OCI-LY7 (cell line): ENCODE measurements around the gene B4GAT1. TPM values are rescaled to one million over a fixed set of nuclear protein-coding genes. Genes with fewer than 3 reads are reported as not detected.

ENCODE experiments used
- BruUV-seq: library from RNA; stranded (reverse); fragments of 400-500 nt; replicated peaks from 2 replicates; lab custom pipeline; 2021; lab: Mats Ljungman, UMichigan
- CTCF ChIA-PET: fragments of 300-600 bp; sonication (Branson Sonifier 250); formaldehyde crosslinking; loops from one replicate; lab custom pipeline; 2022; ENCODE audit warnings: antibody characterized with exemption; ENCODE audit not compliant: unreplicated experiment; lab: Charles Lee
- POLR2A ChIA-PET: fragments of 300-600 bp; sonication (Branson Sonifier 250); formaldehyde crosslinking; loops from one replicate; lab custom pipeline; 2022; ENCODE audit warnings: antibody characterized with exemption; lab: Charles Lee
- DNase-seq: peaks from one replicate; pipeline ENCODE4 v3.0.0-alpha.2; 2015; ENCODE audit warnings: low spot score
- H2AFZ ChIP-seq: fragments of 200-600 bp; sonication (generic), shearing (Covaris generic); 2 replicates; pipeline ENCODE4 v1.6.1; 2014; ENCODE audit warnings: mild to moderate bottlenecking, antibody characterized with exemption, low read length, moderate library complexity
- H3K27ac ChIP-seq: fragments of 200-600 bp; sonication (generic); 2 replicates; pipeline ENCODE4 v1.5.1; 2014; ENCODE audit warnings: mixed run types, low read depth, mild to moderate bottlenecking, moderate library complexity, low read length, inconsistent platforms; ENCODE audit not compliant: poor library complexity, severe bottlenecking
- H3K36me3 ChIP-seq: fragments of 200-600 bp; sonication (generic); 2 replicates; pipeline ENCODE4 v1.6.1; 2014; ENCODE audit warnings: mild to moderate bottlenecking, antibody characterized with exemption, low read length, moderate library complexity, mixed read lengths; ENCODE audit not compliant: insufficient read depth
- H3K4me1 ChIP-seq: fragments of 200-600 bp; sonication (generic); 2 replicates; pipeline ENCODE4 v1.5.1; 2014; ENCODE audit warnings: mild to moderate bottlenecking, low read length; ENCODE audit not compliant: insufficient read depth, poor library complexity, severe bottlenecking
- H3K4me2 ChIP-seq: fragments of 200-600 bp; sonication (generic); 2 replicates; pipeline ENCODE4 v1.6.1; 2014; ENCODE audit warnings: mild to moderate bottlenecking, low read length
- H3K4me3 ChIP-seq: fragments of 200-600 bp; sonication (generic); 2 replicates; pipeline ENCODE4 v1.5.1; 2014; ENCODE audit warnings: mild to moderate bottlenecking, low read depth, low read length; ENCODE audit not compliant: poor library complexity, severe bottlenecking
- H3K79me2 ChIP-seq: fragments of 200-600 bp; sonication (generic); 2 replicates; pipeline ENCODE4 v1.6.1; 2016; ENCODE audit warnings: low read depth, mild to moderate bottlenecking, low read length, moderate library complexity, mixed read lengths; ENCODE audit not compliant: insufficient read depth
- H3K9me2 ChIP-seq: fragments of 200-600 bp; sonication (generic); 2 replicates; pipeline ENCODE4 v1.6.1; 2016; ENCODE audit warnings: mild to moderate bottlenecking, low read length, mixed read lengths; ENCODE audit not compliant: insufficient read depth
- H3K9me3 ChIP-seq: fragments of 200-600 bp; sonication (generic); 2 replicates; pipeline ENCODE4 v1.6.1; 2014; ENCODE audit warnings: mild to moderate bottlenecking, mixed run types, low read length, mixed read lengths
- H4K20me1 ChIP-seq: fragments of 200-600 bp; sonication (generic); 2 replicates; pipeline ENCODE4 v1.6.1; 2014; ENCODE audit warnings: mild to moderate bottlenecking, antibody characterized with exemption, low read length, moderate library complexity, mixed read lengths; ENCODE audit not compliant: insufficient read depth
- EZH2phosphoT487 ChIP-seq: fragments of 200-600 bp; sonication (generic); IDR thresholded peaks from 2 replicates; pipeline ENCODE4 v1.6.1; 2018; ENCODE audit warnings: low read depth, borderline replicate concordance, mild to moderate bottlenecking, mixed run types, antibody characterized with exemption, low read length, moderate library complexity, mixed read lengths
- intact Hi-C: fragments of 100-400 bp; cut with micrococcal nuclease; formaldehyde crosslinking; loops from one replicate; pipeline ENCODE4 v1.10.0; 2022; ENCODE audit not compliant: unreplicated experiment
- total RNA-seq, 2 experiments: library from RNA; depleted of rRNA in 1 of 2; stranded (reverse); fragments of >200 nt in 1 of 2; shearing (Covaris generic) in 1 of 2; gene quantifications; 2 replicates each; pipeline ENCODE4 v1.2.3, GENCODE V29; 2014 to 2022
- TF ChIP-seq, protein P1 (sequence below): fragments of 200-600 bp; sonication (generic); conservative IDR thresholded peaks from 2 replicates; pipeline ENCODE4 v1.5.1; 2014; ENCODE audit warnings: mild to moderate bottlenecking, antibody characterized with exemption, low read length, moderate library complexity, mixed read lengths

The B4GAT1 gene
- total RNA-seq, 2 experiments from 2014 or later = 9.8 to 11.7 TPM

DNA sequence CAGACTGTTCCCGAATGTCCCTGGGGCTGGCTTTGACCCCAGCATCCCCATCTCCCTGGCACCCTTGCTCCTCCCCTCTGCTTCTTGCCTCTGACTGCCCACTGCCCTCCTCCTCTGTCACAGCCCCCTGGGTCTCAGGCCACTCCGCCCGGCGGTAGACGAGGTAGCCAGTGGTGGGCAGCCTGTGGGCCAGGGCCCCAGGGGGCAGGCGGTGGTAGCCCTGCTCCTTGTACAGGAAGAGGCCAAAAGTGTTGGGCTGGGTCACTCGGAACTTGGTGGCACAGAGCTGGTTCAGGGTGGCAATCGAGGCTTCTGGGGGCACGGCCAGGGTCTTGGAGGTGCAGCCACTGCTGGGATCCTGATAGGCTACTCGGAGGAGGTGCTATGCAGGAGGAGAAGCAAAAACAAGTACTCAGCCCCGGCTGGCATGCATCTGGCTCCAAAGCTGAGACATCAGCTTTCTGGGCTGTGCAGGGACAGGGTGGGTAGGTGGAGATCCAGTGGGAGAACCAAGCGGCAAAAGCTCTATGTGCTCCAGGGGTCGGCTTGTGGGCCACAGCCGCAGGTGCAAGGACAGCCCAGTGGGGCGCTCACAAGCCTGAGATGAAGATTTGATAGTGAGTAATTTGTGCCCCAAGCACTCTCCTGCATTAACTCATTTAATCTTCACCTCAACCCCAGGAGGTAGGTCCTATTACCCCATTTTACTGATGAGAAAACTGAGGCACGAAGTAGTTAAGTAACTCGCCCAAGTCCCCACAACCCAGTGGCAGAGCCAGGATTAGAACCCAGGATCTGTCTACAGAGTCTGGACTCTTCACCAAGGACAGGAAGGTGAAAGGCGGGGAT lies 14.8 kb downstream of the B4GAT1 start:
- TF ChIP-seq, protein P1, sequence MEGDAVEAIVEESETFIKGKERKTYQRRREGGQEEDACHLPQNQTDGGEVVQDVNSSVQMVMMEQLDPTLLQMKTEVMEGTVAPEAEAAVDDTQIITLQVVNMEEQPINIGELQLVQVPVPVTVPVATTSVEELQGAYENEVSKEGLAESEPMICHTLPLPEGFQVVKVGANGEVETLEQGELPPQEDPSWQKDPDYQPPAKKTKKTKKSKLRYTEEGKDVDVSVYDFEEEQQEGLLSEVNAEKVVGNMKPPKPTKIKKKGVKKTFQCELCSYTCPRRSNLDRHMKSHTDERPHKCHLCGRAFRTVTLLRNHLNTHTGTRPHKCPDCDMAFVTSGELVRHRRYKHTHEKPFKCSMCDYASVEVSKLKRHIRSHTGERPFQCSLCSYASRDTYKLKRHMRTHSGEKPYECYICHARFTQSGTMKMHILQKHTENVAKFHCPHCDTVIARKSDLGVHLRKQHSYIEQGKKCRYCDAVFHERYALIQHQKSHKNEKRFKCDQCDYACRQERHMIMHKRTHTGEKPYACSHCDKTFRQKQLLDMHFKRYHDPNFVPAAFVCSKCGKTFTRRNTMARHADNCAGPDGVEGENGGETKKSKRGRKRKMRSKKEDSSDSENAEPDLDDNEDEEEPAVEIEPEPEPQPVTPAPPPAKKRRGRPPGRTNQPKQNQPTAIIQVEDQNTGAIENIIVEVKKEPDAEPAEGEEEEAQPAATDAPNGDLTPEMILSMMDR = no peak
- no peak for TF ChIP-seq EZH2phosphoT487
- Histone ChIP-seq H3K4me1 (peaks cover 30% of the 10 kb centered on the region), H3K9me2 (no peaks in the 10 kb centered on the region), H2AFZ (no peak overlapping the region), H3K4me3 (no peak overlapping the region), H3K36me3 (peaks cover 11% of the 10 kb centered on the region), H3K4me2 (no peak overlapping the region), H3K79me2 (no peaks in the 10 kb centered on the region), H4K20me1 (no peaks in the 10 kb centered on the region), H3K9me3 (no peaks in the 10 kb centered on the region), H3K27ac (no peak overlapping the region)
- ChIA-PET POLR2A (interaction anchor here (1.2 kb wide), 1 partner anchor 20 kb away, joined by 4 read pairs; no protein-coding TSS in a partner anchor), CTCF (no interaction called here)
- no peak for DNase-seq
- intact Hi-C loops = no loop called here
- no TSS peak for BruUV-seq

DNA sequence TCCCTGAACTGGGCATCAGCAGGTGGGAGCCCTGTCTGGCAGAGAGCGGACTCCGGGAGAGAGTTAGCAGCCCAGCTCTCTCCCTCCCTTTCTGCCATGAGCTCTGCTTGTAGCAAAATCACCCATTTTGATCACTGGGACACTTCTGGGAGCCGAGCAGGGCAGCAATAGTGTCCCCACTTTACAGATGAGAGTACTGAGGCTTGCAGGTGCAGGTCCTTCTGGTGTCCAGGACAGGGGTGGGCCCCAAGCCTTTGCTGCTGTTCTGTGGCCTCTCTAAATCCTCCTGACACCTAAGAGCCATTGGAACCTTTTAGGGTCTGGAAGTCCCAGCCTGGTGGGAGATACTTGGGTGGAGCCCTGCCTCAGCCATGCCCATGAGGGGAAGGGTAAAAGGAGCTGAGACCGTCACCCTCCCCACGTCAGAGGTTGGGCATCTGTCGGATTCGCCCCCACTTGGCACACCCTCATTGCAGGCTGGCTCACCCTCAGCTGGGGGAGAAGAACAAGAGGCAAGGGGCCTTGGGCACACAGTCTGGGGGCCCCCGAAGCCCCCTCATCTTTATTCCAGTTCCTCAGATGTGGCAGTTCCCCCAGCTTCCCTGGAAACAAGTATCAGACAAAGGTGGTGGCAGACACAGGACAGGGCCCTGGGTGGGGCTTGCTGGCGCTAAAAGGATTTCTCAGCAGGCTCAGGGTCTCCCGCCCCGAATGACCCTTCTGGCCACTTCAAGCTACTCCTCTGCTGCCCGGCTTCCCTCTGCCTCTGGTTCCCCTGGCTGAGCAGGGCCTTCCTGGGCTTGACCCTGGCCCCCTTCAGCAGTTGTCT lies 15.7 kb downstream of the B4GAT1 start:
- BruUV-seq = no TSS peak
- ChIA-PET CTCF (no interaction called here), POLR2A (interaction anchor here (1.2 kb wide), 1 partner anchor 20 kb away, joined by 4 read pairs; no protein-coding TSS in a partner anchor)
- Histone ChIP-seq H3K79me2 (no peaks in the 10 kb centered on the region), H3K9me2 (no peaks in the 10 kb centered on the region), H3K4me1 (peaks cover 33% of the 10 kb centered on the region), H3K4me2 (no peak overlapping the region), H2AFZ (no peak overlapping the region), H3K4me3 (no peak overlapping the region), H3K9me3 (no peaks in the 10 kb centered on the region), H4K20me1 (no peaks in the 10 kb centered on the region), H3K36me3 (peaks cover 3% of the 10 kb centered on the region; the same call in 1 of the 2 replicates), H3K27ac (no peak overlapping the region)
- DNase-seq = no peak
- TF ChIP-seq, protein P1 = no peak
- no peak for TF ChIP-seq EZH2phosphoT487
- intact Hi-C loops = no loop called here
